CD4-positive, alpha-beta T cell treated with Interleukin-17A for 1 hour (primary cell): ENCODE data around the gene MAPT.
"Not testable (repeated sequence)": the region's sequence is repeated elsewhere in the genome, so short reads cannot be mapped to it uniquely, and the experiment has no call there.

Experiments used
- DNase-seq: peaks from one replicate; pipeline ENCODE4 v3.0.0-alpha.2; 2020

MAPT gene

DNA sequence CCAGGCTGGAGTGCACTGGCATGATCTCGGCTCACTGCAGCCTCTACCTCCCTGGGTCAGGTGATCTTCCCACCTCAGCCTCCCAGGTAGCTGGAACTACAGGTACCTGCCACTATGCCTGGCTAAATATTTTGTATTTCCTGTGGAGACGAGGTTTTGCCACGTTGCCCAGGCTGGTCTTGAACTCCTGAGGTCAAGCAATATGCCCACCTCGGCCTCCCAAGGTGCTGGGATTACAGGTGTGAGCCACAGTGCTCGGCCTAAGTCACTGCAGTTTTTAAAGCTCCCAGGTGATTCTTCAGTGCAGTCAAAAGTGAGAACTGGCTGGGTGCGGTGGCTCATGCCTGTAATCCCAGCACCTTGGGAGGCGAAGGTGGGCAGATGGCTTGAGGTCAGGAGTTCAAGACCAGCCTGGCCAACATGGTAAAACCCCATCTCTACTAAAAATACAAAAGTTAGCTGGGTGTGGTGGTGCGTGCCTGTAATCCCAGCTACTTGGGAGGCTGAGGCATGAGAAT is 125.1 kb downstream of the MAPT start:
- not testable (repeated sequence) for DNase-seq

DNA sequence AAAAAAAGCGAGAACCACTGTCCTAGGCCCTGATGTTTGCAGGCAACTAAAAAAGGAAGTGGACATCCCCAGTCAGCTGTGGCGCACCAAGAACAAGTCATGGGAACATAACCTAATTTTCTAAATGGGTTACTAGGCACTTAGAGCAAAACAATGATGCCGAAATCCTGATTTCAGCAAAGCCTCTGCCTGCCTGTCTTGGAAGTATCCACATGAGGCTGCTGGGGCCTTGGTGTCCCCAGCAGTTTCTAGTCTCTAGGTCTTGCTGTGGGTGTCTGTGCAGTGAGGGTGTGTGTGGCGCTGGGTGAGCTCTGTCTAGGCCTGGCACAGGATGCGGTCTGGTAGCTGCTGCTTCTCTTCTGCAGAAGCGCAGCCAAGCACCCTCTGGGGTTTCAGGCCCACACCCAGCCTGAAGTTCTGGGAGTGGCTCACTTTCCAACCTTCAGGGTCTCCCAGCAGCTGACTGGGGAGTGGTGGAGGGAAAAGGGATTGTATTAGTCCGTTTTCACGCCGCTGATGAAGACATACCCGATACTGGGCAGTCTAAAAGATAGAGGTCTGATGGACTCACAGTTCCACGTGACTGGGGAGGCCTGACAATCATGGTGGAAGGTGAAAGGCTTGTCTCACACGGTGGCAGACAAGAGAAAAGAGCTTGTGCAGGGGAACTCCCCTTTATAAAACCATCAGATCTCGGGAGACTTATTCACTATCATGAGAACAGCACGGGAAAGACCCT is 125.8 kb downstream of the MAPT start:
- peak; percentile 81 for DNase-seq

DNA sequence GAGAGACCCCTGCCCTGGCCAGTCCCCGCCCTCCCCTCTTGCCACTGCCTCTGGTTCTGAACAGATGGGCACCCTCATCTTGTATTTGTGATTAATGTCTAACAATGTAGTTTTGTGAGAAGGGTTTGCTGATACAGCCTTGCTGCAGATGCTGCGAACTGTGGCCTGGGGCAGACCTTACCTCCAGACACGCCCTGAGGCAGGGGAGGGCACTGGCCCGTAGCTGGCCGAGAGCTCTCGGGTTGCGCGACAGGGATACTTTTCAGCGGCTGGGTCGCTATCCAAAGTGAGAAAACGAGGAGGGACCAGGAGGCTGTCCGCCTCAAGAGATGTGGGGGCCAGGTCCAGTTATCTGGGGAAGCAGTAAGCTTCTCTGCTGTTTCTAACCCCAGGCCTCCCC is 126.6 kb downstream of the MAPT start:
- DNase-seq: no peak

DNA sequence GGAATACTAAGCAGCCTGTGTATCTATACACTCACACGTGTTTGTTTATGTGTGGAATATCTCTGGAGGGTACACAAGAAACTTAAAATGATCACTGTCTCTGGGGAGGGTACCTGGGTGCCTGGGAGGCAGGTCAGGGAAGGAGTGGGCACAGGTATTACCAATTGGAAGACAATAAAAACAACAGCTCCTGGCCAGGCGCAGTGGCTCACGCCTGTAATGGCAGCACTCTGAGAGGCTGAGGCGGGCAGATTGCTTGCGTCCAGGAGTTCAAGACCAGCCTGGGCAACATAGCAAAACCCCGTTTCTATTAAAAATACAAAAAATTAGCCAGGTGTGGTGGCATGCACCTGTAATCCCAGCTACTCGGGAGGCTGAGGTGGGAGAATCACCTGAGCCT is 129.0 kb downstream of the MAPT start:
- DNase-seq: not testable (repeated sequence)

DNA sequence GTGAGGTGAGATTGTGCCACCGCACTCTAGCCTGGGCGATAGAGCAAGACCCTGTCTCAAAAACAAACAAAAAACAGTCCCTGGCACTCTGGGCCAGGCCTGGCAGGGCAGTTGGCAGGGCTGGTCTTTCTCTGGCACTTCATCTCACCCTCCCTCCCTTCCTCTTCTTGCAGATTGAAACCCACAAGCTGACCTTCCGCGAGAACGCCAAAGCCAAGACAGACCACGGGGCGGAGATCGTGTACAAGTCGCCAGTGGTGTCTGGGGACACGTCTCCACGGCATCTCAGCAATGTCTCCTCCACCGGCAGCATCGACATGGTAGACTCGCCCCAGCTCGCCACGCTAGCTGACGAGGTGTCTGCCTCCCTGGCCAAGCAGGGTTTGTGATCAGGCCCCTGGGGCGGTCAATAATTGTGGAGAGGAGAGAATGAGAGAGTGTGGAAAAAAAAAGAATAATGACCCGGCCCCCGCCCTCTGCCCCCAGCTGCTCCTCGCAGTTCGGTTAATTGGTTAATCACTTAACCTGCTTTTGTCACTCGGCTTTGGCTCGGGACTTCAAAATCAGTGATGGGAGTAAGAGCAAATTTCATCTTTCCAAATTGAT is 129.5 kb downstream of the MAPT start:
- no peak for DNase-seq

DNA sequence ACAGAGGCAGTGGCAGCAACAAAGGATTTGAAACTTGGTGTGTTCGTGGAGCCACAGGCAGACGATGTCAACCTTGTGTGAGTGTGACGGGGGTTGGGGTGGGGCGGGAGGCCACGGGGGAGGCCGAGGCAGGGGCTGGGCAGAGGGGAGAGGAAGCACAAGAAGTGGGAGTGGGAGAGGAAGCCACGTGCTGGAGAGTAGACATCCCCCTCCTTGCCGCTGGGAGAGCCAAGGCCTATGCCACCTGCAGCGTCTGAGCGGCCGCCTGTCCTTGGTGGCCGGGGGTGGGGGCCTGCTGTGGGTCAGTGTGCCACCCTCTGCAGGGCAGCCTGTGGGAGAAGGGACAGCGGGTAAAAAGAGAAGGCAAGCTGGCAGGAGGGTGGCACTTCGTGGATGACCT is 130.2 kb downstream of the MAPT start:
- DNase-seq: no peak

DNA sequence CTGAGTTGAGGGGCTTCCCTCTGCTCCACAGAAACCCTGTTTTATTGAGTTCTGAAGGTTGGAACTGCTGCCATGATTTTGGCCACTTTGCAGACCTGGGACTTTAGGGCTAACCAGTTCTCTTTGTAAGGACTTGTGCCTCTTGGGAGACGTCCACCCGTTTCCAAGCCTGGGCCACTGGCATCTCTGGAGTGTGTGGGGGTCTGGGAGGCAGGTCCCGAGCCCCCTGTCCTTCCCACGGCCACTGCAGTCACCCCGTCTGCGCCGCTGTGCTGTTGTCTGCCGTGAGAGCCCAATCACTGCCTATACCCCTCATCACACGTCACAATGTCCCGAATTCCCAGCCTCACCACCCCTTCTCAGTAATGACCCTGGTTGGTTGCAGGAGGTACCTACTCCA is 130.7 kb downstream of the MAPT start:
- DNase-seq: no peak

DNA sequence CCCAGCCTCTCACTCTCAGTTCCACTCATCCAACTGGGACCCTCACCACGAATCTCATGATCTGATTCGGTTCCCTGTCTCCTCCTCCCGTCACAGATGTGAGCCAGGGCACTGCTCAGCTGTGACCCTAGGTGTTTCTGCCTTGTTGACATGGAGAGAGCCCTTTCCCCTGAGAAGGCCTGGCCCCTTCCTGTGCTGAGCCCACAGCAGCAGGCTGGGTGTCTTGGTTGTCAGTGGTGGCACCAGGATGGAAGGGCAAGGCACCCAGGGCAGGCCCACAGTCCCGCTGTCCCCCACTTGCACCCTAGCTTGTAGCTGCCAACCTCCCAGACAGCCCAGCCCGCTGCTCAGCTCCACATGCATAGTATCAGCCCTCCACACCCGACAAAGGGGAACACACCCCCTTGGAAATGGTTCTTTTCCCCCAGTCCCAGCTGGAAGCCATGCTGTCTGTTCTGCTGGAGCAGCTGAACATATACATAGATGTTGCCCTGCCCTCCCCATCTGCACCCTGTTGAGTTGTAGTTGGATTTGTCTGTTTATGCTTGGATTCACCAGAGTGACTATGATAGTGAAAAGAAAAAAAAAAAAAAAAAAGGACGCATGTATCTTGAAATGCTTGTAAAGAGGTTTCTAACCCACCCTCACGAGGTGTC is 131.3 kb downstream of the MAPT start:
- no peak for DNase-seq

DNA sequence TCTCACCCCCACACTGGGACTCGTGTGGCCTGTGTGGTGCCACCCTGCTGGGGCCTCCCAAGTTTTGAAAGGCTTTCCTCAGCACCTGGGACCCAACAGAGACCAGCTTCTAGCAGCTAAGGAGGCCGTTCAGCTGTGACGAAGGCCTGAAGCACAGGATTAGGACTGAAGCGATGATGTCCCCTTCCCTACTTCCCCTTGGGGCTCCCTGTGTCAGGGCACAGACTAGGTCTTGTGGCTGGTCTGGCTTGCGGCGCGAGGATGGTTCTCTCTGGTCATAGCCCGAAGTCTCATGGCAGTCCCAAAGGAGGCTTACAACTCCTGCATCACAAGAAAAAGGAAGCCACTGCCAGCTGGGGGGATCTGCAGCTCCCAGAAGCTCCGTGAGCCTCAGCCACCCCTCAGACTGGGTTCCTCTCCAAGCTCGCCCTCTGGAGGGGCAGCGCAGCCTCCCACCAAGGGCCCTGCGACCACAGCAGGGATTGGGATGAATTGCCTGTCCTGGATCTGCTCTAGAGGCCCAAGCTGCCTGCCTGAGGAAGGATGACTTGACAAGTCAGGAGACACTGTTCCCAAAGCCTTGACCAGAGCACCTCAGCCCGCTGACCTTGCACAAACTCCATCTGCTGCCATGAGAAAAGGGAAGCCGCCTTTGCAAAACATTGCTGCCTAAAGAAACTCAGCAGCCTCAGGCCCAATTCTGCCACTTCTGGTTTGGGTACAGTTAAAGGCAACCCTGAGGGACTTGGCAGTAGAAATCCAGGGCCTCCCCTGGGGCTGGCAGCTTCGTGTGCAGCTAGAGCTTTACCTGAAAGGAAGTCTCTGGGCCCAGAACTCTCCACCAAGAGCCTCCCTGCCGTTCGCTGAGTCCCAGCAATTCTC is 132.1 kb downstream of the MAPT start:
- DNase-seq: no peak

DNA sequence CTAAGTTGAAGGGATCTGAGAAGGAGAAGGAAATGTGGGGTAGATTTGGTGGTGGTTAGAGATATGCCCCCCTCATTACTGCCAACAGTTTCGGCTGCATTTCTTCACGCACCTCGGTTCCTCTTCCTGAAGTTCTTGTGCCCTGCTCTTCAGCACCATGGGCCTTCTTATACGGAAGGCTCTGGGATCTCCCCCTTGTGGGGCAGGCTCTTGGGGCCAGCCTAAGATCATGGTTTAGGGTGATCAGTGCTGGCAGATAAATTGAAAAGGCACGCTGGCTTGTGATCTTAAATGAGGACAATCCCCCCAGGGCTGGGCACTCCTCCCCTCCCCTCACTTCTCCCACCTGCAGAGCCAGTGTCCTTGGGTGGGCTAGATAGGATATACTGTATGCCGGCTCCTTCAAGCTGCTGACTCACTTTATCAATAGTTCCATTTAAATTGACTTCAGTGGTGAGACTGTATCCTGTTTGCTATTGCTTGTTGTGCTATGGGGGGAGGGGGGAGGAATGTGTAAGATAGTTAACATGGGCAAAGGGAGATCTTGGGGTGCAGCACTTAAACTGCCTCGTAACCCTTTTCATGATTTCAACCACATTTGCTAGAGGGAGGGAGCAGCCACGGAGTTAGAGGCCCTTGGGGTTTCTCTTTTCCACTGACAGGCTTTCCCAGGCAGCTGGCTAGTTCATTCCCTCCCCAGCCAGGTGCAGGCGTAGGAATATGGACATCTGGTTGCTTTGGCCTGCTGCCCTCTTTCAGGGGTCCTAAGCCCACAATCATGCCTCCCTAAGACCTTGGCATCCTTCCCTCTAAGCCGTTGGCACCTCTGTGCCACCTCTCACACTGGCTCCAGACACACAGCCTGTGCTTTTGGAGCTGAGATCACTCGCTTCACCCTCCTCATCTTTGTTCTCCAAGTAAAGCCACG is 133.0 kb downstream of the MAPT start:
- DNase-seq: no peak

DNA sequence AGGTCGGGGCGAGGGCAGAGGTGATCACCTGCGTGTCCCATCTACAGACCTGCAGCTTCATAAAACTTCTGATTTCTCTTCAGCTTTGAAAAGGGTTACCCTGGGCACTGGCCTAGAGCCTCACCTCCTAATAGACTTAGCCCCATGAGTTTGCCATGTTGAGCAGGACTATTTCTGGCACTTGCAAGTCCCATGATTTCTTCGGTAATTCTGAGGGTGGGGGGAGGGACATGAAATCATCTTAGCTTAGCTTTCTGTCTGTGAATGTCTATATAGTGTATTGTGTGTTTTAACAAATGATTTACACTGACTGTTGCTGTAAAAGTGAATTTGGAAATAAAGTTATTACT is 133.6 kb downstream of the MAPT start:
- DNase-seq: no peak

DNA sequence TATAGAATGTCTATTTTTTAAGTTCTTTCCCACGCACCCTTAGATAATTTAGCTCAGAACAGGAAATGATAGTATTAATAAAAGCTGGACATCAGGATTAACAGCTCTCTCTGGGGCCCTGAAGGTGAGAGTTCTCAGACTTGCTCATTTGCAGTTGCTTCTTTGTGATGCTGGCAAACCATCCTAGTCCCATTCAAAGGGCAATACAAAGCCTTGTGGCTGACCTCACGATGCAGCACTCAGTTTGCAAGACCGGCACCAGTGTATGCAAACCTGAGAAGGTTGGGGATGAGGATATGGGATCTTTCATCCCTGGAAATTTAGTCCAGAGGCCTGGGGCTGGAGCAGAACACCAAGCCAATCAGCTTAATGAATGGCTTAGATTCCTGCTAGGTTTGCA is 134.0 kb downstream of the MAPT start:
- no peak for DNase-seq

DNA sequence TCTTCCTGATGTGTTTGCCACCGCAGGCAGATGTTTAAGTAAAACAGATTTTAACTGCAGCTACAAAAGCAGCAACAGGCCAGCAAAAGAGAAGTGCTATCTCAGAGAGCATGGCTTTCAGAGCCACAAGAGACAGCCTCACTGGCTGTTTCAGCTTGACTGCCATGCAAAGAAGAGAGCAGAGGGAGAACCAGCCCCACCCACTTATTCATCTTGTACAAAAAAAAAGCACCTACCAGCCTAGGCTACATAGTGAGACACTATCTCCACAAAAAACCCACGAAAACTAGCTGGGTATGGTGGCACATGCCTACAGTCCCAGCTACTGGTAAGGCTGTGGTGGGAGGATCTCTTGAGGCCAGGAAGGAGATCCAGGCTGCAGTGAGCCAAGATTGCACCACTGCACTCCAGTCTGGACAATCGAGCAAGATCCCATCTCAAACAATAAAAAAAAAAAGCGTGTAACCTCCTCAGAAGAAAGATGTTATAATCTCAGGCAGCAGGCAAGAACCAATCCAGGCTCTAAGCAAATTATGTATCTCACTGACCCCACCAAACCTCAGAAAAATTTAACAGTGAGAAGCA is 134.7 kb downstream of the MAPT start:
- no peak for DNase-seq

DNA sequence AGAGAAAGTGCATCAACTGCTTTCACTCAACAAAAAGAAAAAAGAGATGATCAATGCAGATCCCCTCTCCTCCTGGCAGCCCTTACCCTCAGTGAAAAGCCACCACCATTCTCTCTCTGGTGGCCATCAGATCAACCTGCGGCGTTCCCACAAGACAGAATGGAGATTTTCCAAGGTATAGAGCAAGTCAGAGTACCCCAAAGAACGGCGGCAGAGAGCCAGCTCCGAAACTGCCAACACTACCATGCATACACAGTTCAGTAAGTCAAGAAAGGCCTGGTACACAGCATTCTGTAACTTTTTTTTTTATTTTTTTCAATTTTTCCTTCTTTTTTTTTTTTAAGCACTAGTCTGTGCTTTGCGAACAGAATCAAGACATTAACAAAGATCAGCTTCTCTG is 135.3 kb downstream of the MAPT start:
- DNase-seq: no peak

DNA sequence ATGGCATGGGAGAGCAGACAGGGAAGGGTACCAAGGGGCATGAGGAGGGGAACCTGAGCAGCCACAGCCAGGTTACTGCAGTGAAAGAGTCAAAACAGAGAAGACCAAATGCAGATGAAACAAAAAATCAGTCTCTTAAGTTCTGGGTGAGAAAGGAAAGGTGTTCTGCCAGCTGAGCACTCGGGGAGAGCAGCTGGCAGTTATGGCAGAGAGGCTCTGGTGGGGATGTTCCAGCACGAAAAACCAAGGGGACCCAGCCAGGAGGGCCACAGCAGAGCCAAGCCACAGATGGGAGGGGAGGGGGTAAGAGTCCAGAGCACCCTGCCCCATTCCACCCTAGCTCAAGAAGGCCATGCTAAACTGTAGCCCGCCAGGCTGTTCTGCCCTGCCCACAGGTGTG is 136.4 kb downstream of the MAPT start:
- DNase-seq: no peak

DNA sequence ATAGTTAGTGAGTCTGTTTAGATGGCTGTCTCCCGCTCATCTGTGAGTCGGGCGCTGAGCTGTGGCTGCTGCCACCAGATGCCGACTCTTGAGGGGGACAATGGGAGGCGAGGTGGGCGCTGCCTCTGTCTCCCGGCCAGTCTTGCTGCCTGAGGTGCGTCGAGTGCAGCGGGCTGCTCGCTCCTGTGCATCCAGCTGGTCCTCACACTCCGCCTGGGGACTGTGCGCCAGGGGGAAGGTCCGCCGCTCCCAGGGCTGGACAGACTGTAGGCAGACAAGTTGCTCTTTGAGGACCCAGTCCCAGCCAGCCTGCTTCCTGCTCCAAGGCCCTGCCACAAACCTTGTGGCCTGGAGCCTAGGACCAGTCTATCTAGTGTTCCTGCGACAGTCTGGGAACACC is 137.1 kb downstream of the MAPT start:
- DNase-seq: no peak

DNA sequence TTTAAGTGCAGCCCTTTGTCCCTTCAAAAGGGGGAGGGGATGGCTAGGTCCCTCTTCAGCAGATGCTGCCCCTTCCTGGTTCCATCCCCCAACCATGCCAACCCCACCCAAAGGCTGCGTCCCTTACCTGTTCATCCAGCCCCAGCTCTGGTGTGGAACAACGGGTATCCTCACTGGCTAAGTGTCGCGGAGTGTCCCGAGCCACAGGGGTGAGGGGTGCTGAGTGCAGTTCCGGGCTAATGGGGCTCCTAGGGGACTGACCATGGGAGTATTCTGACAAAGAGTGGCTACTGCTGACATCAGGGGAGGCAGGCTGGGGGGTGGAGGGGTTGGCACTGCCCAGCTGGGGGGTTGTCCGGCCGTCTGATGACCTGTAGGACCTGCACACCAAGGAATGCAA is 137.6 kb downstream of the MAPT start:
- DNase-seq: no peak

DNA sequence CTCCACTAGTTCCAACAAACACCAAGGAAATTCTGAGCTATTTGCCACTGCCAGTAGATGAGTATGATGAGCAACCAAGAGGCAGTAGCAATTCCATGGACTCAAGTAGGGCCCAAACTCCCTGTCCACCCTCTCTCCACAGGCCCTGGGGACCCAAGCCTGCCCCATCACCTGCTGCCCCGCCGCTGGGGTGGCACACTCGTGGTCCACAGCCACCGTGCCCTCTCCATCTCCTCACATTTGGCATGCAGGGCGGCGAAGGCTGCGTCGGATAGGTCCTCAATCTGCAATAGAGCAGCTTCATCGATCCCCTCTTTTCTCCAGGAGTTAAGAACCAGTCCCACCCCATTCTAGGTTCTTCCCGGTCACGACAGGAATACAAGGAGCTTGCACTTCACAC is 138.6 kb downstream of the MAPT start:
- DNase-seq: no peak

DNA sequence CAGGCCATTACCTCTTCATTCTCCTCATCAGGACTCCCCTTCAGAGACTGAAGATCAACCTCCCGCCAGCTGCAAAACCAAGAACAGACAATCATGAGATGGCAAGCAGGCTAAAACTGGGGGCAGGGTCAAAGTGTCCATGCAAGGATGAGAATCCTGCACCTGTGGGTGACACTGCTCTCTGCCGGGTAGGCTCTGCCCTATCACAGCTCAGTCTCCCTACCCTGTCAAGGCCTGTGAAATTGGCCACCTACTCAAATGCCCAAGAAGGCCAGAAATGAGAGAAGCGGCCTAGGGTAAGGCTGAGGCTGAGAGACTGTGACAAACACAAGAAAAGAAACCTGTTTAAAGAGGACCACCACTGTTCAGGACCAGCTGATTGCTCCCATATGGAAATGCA is 139.0 kb downstream of the MAPT start:
- no peak for DNase-seq

DNA sequence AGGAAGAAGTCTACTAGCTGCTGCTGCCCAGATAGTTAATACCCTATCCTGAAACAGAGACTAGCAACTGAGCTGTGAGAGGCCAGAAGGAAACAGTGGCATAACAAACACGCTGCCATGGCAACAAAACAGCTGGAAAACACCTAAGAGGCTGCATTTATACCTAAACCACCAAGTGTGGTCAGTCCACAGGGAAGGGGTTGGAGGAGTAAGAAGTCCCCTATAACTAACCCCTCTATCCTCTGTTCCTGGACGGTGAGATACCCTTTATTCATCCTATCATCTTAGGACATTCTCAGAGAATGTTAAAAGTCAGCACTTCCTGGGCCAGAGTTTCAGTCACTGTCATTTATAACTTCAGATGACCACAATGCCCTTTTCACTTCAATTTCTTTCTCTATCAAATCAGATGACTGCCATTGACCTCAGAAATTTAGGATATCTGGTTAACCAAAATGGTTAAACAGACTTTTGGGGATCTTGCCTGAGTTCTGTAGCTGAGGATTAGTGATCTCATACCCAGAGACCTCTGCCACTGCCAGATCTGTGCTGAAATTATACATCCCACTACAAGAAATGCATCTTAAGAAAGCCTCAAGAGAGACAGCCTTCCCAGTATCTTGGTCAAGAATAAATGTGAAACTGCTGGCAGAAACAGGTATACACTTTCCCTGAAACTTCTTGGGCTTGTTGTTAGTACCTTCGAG is 140.9 kb downstream of the MAPT start:
- peak; percentile 56 for DNase-seq

DNA sequence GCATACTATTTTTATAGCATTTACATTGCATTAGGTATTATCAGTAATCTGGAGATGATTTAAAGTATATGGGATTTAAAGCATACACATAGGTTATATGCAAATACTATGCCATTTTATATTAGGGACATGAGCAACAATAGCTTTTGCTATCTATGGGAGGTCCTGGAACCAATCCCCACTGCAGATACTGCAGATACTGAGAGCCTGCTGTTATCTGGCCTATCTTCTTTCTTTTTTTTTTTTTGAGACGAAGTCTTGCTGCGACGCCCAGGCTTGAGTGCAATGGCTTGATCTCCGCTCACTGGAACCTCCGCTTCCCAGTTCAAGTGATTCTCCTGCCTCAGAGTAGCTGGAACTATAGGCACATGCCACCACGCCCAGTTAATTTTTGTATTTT is 142.1 kb downstream of the MAPT start:
- DNase-seq: no peak
